Measurements from ENCODE around the gene CHID1. TPM values are rescaled to one million over a fixed set of nuclear protein-coding genes. Genes with fewer than 3 reads are reported as not detected.

CHID1 gene
- polyA plus RNA-seq, 3 donors from 2014 or later = 52.2 to 74.6 (median 67.4) TPM

DNA sequence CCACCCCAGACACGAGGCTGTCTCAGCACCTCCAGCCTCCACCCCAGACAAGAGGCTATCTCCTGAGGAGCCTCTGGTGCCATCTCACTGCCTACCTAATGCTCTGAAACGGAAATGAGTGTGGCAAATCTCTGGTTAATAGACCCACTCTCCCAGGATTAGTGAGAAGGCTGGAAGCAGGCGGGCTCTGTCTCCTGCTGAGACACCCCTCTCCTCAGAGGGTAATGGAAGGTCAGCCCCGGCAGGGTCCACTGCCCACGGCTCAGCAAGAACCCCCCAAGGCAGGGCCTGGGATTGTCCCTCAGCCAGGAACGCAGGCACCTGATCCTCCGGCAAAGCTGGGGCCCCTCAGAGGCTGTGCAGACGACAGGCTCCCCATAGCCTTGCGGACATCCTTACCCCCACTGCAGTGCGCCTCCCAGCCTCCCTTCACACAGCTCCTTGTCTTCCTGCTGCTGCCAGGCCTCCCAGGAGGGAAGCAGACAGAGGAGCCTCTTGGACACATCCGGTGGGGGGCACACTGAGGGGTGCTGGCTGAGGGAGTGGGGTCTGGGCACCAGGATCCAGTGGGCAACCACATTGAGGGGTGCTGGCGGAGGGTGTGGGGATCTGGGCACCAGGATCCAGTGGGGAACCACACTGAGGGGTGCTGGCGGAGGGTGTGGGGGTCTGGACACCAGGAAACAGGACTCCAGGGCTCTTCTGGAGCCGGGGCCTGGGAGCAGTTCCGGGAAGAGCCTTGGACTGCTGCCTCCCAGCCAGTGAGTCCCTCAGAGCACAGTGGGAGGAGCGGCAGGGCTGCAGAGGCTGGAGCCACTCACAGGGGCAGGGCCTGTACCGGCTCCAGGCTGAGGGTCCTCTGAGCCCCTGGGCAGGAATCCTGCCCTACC is 13.1 kb downstream of the CHID1 start:
- H3K4me3 Mint-ChIP-seq = no peak overlapping the region
- peaks cover 7 to 10% of the 10 kb centered on the region in 2 donors for H3K4me1 Mint-ChIP-seq
- peaks cover 5 to 8% (median 6%) of the 10 kb centered on the region in 3 donors for H3K36me3 Mint-ChIP-seq
- H3K27me3 Mint-ChIP-seq (ENCODE audit: low read depth in 3 of 3) = no peaks in the 10 kb centered on the region
- H3K9me3 Mint-ChIP-seq = no peaks in the 10 kb centered on the region
- no peak for DNase-seq
- no peak overlapping the region for H3K27ac Mint-ChIP-seq

DNA sequence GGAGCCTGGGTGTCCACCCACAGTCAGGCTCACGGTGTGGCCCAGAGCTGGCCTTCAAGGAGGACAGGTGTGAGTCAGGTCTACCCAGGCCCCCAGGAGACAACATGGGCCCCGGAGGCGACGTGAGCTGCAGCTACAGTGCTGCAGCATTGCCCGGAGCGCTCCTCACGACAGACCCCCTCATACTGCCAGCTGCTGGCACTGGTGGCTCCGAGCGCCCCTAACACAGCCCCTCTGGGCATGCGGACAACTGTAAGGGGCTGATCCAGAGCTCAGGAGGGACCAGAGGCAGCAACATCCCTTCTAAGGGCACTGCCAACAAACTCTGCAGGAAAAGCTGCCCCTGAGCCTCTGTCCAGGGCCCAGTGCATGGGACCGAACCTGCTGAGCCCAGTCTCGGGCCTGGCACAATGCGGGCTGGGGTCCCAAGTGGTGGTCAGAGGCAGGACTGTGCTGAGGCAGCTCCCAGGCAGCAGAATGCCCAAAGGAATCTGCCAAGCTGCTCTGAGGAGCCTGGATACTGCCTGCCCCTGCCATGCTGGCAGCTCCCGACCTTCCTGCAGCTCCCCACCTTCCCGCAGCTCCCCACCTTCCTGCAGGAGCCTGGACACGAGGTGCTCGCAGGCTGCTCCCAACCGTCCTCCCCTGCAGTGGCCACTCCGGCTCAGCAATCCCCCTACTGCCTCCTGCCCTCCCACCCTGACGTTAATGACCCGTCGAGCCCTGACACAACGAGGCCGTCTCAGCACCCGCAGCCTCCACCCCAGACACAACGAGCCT is 15.1 kb downstream of the CHID1 start:
- Mint-ChIP-seq H3K4me1 (no peaks in the 10 kb centered on the region), H3K27me3 (ENCODE audit: low read depth in 3 of 3) (no peaks in the 10 kb centered on the region), H3K36me3 (no peaks in the 10 kb centered on the region), H3K27ac (no peak overlapping the region), H3K9me3 (no peaks in the 10 kb centered on the region), H3K4me3 (no peak overlapping the region)
- DNase-seq = no peak

DNA sequence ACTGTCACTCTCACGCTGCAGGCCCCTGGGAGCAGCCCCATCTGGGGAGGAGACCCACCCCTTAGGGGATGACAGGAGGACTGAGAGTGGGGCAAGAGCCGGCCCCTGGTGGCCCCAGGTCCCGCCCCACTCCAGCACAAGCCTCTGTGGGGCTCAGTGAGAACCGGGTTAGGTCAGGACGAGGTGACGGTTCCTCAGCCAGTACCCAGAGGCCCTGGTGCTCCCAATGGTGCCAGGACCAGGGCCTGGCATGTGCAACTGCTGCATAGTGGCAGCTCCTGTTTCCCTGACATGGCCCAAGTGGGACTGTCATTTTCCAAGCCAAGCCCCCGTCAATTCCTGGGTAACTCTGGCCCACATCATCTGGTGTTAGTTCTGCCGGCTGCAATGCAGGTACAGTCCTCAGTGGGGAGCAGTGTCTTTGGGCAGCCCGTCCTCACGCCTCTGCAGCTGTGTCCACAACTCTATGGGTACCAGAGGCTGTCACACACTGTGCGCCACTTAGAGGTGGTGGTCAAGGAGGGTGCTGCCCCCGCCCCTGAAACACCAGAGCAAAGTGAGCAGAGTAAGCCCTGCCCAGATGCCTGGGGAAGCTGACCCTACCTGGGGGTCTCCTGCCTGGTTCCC is 15.9 kb downstream of the CHID1 start:
- no peak overlapping the region for H3K27ac Mint-ChIP-seq
- no peak overlapping the region for H3K4me3 Mint-ChIP-seq
- no peaks in the 10 kb centered on the region for H3K4me1 Mint-ChIP-seq
- no peaks in the 10 kb centered on the region for H3K9me3 Mint-ChIP-seq
- no peaks in the 10 kb centered on the region for H3K27me3 Mint-ChIP-seq (ENCODE audit: low read depth in 3 of 3)
- H3K36me3 Mint-ChIP-seq = no peaks in the 10 kb centered on the region
- no peak for DNase-seq

DNA sequence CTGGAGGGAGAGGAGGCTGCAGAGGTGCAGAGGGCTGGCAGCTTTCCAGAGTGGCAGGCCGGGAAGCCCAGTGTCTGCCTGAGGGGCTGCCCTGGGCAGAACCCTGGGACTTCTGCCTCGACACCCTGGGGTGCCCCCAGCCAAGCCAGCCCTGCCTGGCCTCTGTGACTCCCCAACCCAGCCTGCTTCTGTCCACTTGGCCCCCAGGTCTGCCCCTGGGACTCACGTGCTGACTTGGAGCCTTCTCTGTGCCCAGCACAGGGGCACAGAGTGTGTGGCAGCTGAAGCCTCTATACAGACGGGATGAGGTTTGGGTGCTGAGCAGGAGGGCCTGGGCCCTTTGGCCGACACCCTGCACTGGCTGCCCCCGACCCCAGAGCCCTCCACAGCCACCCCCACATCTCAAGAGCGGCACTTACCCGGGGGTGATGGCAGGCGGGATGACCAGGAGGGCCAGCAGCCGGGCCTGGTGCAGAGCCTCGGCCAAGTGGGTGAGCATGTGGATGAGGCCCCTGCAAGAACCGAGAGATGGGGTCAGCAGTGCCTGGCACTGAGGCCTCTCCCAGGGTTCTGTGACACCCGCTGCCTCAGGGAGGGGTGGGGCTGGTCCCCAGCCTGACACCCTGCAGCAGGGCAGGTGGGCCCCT is 17.5 kb downstream of the CHID1 start:
- peaks cover 0 to 2% (median 0%) of the 10 kb centered on the region in 3 donors for H3K27me3 Mint-ChIP-seq (ENCODE audit: low read depth in 3 of 3)
- no peak overlapping the region for H3K27ac Mint-ChIP-seq
- no peaks in the 10 kb centered on the region for H3K36me3 Mint-ChIP-seq
- H3K4me3 Mint-ChIP-seq = no peak overlapping the region
- H3K4me1 Mint-ChIP-seq = no peaks in the 10 kb centered on the region
- H3K9me3 Mint-ChIP-seq = no peaks in the 10 kb centered on the region
- no peak for DNase-seq

DNA sequence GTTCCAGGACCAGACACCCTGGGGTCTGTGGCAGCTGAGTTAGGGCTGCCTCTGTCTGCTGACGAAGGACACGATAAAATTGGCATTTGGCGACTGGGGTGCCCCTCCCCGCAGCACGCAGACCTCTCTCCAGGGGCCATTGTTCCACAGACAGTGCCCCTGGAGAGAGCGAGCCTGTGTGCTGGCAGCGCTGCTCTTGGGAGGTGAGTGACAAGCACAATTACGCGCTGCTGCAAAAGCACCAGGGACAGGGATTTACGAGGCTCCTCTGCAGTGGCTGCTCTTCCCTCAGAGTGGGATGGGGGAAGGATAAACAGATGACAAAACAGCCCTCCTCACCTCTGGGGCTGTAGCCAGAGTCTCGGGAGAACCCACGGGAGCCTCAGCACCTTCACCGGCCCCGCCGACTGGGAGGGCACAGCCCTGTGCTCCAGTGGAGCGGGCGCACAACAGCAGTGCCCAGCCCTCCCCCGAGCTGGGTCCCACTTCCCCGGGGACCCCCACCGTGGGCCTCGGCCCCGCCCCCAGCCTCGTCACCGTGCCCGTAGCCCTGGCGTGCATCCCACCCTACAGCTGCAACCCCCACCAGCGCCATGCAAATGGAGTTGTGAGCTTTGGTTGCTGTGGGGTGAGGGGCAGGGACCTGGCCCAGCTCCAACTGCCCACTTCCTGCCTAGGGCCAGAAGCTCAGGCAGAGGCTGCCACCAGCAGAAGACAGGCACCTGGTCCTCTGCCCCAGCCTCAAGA is 19.6 kb downstream of the CHID1 start:
- no peaks in the 10 kb centered on the region for H3K4me1 Mint-ChIP-seq
- H3K27ac Mint-ChIP-seq = no peak overlapping the region
- H3K9me3 Mint-ChIP-seq = no peaks in the 10 kb centered on the region
- H3K36me3 Mint-ChIP-seq = peaks cover 0 to 4% (median 0%) of the 10 kb centered on the region in 3 donors
- peaks cover 0 to 2% (median 0%) of the 10 kb centered on the region in 3 donors for H3K27me3 Mint-ChIP-seq (ENCODE audit: low read depth in 3 of 3)
- no peak for DNase-seq
- H3K4me3 Mint-ChIP-seq = no peak overlapping the region

DNA sequence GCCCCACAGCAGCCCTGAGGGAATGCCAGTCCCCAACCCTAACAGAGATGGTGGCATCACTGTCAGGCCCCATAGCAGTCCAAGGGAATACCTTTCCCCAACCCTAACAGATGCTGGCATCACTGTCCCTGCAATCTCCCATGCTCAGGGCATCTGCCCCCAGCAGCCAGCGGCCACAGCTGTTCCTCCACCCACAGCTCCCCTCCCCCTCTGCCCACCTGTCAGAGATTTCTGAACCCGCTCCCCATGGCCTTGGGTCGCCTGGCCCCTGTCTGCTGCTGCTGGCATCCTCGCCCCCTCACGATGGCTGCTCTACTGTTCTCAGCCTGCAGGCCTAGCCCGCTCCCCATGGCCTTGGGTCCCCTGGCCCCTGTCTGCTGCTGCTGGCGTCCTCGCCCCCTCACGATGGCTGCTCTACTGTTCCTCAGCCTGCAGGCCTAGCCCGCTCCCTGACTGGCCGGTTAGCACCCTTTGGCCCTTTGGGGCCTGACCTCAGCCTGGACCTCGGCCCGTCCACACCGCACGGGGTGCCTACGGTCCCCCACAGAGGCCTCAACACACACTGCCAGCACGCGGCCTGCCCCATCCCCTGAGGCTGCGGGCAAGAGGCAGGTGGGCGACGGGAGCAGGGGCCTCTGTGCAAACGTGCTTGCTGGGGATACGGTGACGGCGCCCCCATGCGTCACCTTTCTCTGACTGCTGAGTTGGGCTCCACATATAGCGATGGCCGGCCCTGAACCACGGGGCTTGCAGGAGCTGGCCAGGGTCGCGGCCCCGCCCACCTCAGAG is 20.7 kb downstream of the CHID1 start:
- Mint-ChIP-seq H3K27ac (no peak overlapping the region), H3K4me1 (no peaks in the 10 kb centered on the region), H3K36me3 (peaks cover 0 to 4% (median 0%) of the 10 kb centered on the region in 3 donors), H3K9me3 (no peaks in the 10 kb centered on the region), H3K4me3 (no peak overlapping the region), H3K27me3 (ENCODE audit: low read depth in 3 of 3) (peaks cover 0 to 2% (median 0%) of the 10 kb centered on the region in 3 donors)
- no peak for DNase-seq

DNA sequence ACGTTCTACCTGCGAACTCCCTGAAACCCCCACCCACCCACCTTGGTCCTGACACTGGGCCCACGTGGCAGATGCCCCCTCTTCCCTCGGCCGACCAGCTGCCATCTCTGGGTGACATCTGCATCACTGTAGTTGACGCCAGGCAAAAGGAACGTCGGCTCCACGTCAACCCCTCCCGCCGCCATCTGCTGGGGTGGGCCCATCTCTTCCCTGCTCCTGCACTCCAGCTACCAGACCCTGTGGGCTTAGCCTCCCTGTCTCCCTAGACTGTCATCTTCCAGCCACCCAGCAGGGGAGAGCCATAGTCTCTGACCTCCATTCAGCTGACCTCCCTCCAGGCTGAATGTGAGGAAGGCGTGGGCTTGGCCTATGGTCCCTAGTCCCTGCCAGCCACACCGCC is 21.4 kb downstream of the CHID1 start:
- H3K27ac Mint-ChIP-seq = no peak overlapping the region
- H3K36me3 Mint-ChIP-seq = peaks cover 0 to 4% (median 0%) of the 10 kb centered on the region in 3 donors
- H3K4me1 Mint-ChIP-seq = no peaks in the 10 kb centered on the region

DNA sequence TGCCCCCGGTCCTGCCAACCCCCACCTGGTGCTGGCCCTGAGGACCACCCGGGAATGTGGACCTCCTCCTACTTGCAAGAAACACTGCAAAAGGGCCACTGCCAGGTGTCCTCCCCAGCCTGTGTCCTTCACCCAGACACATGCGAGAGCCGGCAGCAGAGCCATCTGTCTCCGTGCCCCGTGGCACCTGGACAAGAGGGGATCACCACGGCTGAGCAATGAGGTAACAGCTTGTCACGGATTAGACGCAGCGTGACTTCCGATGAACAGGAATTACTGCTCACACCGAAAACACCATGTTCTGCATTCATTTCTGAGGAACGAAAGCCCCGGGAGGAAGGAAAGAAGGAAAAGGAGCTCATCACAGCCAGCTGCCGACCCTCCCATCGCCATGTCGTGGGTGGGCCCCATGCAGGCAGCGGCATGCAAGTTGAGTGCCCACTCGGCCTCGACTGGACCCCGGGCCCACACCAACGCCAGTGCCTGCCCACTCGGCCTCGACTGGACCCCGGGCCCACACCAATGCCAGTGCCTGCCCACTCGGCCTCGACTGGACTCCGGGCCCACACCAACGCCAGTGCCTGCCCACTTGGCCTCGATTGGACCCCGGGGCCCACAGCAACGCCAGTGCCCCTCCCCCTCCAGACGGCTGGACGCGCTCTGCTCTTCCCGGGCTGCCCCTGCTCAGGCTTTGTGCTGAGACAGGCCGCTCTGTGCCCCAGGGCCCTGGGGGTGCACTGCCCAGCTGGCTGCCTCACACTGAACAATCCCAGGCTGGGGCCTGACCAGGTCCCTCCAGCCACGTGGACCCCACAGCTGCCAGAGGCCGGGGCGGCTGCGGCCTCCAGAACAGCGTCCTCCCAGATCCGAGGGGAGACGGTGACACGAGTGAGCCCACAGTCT is 22.0 kb downstream of the CHID1 start:
- Mint-ChIP-seq H3K4me1 (no peaks in the 10 kb centered on the region), H3K27me3 (ENCODE audit: low read depth in 3 of 3) (peaks cover 0 to 2% (median 0%) of the 10 kb centered on the region in 3 donors), H3K9me3 (no peaks in the 10 kb centered on the region), H3K27ac (no peak overlapping the region), H3K4me3 (no peak overlapping the region), H3K36me3 (peaks cover 0 to 4% (median 0%) of the 10 kb centered on the region in 3 donors)
- DNase-seq = no peak

More for the DNA sequence above, 21.4 kb downstream of the CHID1 start:
- no peaks in the 10 kb centered on the region for H3K9me3 Mint-ChIP-seq
- no peak overlapping the region for H3K4me3 Mint-ChIP-seq
- peaks cover 0 to 2% (median 0%) of the 10 kb centered on the region in 3 donors for H3K27me3 Mint-ChIP-seq (ENCODE audit: low read depth in 3 of 3)
- no peak for DNase-seq

DNA sequence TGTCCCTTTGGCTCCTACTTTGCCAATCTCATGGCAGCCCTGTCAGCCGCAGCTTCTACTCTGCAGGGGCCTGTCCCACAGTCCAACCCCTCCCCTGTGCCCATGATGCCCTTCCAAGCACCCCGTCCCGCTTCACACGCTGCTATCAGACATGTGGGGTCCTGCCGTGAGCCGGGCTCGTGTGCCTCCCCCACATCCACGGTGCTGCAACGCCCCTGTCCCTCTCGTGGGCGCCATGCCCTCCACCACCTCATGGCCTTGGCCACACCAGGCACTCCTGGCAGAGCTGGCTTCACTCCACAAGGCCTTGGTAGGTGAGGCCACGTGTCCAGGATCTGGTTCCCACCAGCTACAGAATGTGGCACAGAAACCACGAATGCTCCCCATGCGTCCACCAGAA is 23.0 kb downstream of the CHID1 start:
- no peaks in the 10 kb centered on the region for H3K4me1 Mint-ChIP-seq
- H3K27ac Mint-ChIP-seq = no peak overlapping the region
- peaks cover 0 to 3% (median 0%) of the 10 kb centered on the region in 3 donors for H3K27me3 Mint-ChIP-seq (ENCODE audit: low read depth in 3 of 3)
- no peak for DNase-seq
- peaks cover 0 to 4% (median under 1%) of the 10 kb centered on the region in 3 donors for H3K36me3 Mint-ChIP-seq
- H3K9me3 Mint-ChIP-seq = no peaks in the 10 kb centered on the region
- H3K4me3 Mint-ChIP-seq = no peak overlapping the region

DNA sequence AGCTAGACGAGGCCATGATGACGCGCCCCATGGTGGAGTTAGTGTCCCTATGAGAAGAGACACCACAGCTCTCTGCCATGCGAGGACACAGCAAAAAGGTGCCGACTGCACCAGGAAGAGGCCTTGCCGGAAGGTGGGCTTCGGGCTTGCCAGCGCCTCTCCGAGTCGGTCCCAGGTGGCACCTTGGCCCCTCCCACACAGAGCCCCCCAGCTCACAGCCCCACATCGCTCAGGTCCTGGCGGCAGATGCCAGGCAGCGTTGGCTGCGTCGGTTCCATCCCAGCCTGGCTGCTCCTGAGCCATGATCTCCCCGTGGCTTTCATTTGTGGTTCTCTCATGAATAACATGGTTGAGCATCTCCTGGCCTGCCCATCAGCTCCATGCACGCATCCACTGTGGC is 24.0 kb downstream of the CHID1 start:
- Mint-ChIP-seq H3K4me1 (no peaks in the 10 kb centered on the region), H3K27me3 (ENCODE audit: low read depth in 3 of 3) (peaks cover 0 to 4% (median 0%) of the 10 kb centered on the region in 3 donors), H3K36me3 (peaks cover 5 to 8% (median 6%) of the 10 kb centered on the region in 3 donors), H3K27ac (no peak overlapping the region), H3K4me3 (no peak overlapping the region), H3K9me3 (no peaks in the 10 kb centered on the region)
- no peak for DNase-seq

DNA sequence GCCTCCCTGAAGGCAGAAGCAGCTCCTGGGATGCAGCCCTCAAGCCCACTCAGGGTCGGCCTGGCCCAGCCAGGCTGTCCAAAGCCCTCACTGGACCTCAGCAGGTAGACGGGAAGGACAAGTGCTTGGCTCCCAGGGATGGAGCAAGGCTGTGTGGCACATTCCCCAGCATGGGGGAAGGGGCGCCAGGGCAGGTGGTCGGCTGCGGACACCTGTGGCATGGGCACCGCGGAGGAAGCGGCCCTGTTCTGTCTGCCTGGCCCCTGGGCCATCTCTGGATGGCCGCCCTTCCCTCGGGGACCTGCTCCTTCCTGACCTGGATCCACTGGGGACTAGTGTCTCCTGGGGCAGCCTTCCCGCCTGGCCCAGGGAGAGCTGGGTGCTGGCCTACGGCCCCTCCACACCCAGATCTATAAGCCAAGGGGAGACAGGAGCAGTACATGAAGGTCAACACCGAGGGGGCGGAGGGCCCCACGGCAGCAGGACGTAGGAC is 26.0 kb downstream of the CHID1 start:
- Mint-ChIP-seq H3K4me3 (no peak overlapping the region), H3K36me3 (peaks cover 6 to 12% (median 9%) of the 10 kb centered on the region in 3 donors), H3K4me1 (no peaks in the 10 kb centered on the region), H3K9me3 (no peaks in the 10 kb centered on the region), H3K27me3 (ENCODE audit: low read depth in 3 of 3) (peaks cover 0 to 4% (median 0%) of the 10 kb centered on the region in 3 donors), H3K27ac (no peak overlapping the region)
- no peak for DNase-seq

Data from immature natural killer cell (primary cell).